Measurements from ENCODE around the gene CYS1. TPM values are rescaled to one million over a fixed set of nuclear protein-coding genes. Genes with fewer than 3 reads are reported as not detected.
"Not testable (repeated sequence)": the region's sequence is repeated elsewhere in the genome, so short reads cannot be mapped to it uniquely, and the experiment has no call there.

The CYS1 gene
- total RNA-seq, 2 donors from 2014 or later: 0.29 to 0.44 TPM

- H3K4me3 Mint-ChIP-seq: no peak overlapping the region
- 89 to 93% methylated on average over 8 to 20 of the region's 20 CpGs for WGBS, 2 experiments (ENCODE audit: insufficient coverage in 1 of 2, insufficient read length in 1 of 2)
- H3K27me3 Mint-ChIP-seq (ENCODE audit: insufficient read depth): no peaks in the 10 kb centered on the region
- Histone ChIP-seq H3K36me3 (ENCODE audit: control insufficient read depth, insufficient read depth, low read length) (no peaks in the 10 kb centered on the region), H3K4me1 (ENCODE audit: control insufficient read depth, insufficient read depth, low read length) (peaks cover 9% of the 10 kb centered on the region), H3K27ac (ENCODE audit: low read depth, low read length) (no peak overlapping the region), H3K9me3 (ENCODE audit: control insufficient read depth, low read length) (no peaks in the 10 kb centered on the region), H3K9ac (ENCODE audit: extremely low read depth, low read length, poor library complexity, severe bottlenecking) (no peak overlapping the region), H3K4me3 (ENCODE audit: low read length) (no peak overlapping the region), H3K27me3 (ENCODE audit: control insufficient read depth, insufficient read depth, low read length, poor library complexity, severe bottlenecking) (no peaks in the 10 kb centered on the region)
- H3K9me3 Mint-ChIP-seq: no peaks in the 10 kb centered on the region
- peaks cover 9% of the 10 kb centered on the region for H3K4me1 Mint-ChIP-seq
- H3K27ac Mint-ChIP-seq: no peak overlapping the region
- TF ChIP-seq CTCF (conservative IDR thresholded peaks at IDR 0.05): no peak
- DNase-seq: peak; percentile 44
- no peaks in the 10 kb centered on the region for H3K36me3 Mint-ChIP-seq (ENCODE audit: low read depth)
These were observed 48.1 kb downstream of the CYS1 start for GRCh38 chr2:10031886-10032745.

- H3K36me3 Mint-ChIP-seq (ENCODE audit: low read depth); DNase-seq: not testable (repeated sequence)
These were observed 49.4 kb downstream of the CYS1 start for GRCh38 chr2:10030798-10031197.

DNA sequence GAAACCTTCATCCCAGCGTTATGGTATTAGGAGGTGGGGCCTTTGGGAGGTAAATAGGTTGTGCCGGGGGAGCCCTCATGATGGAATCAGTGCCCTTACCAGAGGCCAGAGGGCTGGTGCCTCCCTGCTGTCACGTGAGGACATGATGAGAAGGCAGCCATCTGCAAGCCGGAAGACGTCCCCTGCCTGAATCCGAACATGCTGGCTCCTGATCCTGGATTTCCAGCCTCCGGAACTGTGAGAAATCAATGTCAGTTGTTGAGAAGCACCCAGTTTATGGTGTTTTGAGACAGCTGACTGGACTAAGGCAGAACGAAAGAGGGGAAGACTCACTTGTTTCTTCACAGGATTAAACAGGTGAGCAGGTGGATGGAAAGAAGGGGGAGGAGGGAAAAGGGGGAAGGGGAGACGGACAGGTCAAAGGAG lies 49.9 kb downstream of the CYS1 start:
- no peaks in the 10 kb centered on the region for H3K36me3 Mint-ChIP-seq (ENCODE audit: low read depth)
- WGBS, 2 experiments (ENCODE audit: insufficient coverage in 1 of 2, insufficient read length in 1 of 2): 73 to 77% methylated on average over 7 to 9 of the region's 9 CpGs
- no peak for TF ChIP-seq CTCF (conservative IDR thresholded peaks at IDR 0.05)
- Histone ChIP-seq H3K36me3 (ENCODE audit: control insufficient read depth, insufficient read depth, low read length) (no peaks in the 10 kb centered on the region), H3K9ac (ENCODE audit: extremely low read depth, low read length, poor library complexity, severe bottlenecking) (no peak overlapping the region), H3K27ac (ENCODE audit: low read depth, low read length) (no peak overlapping the region), H3K4me3 (ENCODE audit: low read length) (no peak overlapping the region), H3K9me3 (ENCODE audit: control insufficient read depth, low read length) (no peaks in the 10 kb centered on the region), H3K4me1 (ENCODE audit: control insufficient read depth, insufficient read depth, low read length) (peaks cover 9% of the 10 kb centered on the region), H3K27me3 (ENCODE audit: control insufficient read depth, insufficient read depth, low read length, poor library complexity, severe bottlenecking) (no peaks in the 10 kb centered on the region)
- no peaks in the 10 kb centered on the region for H3K27me3 Mint-ChIP-seq (ENCODE audit: insufficient read depth)
- no peaks in the 10 kb centered on the region for H3K9me3 Mint-ChIP-seq
- peak; percentile 66 for DNase-seq
- no peak overlapping the region for H3K27ac Mint-ChIP-seq
- peaks cover 9% of the 10 kb centered on the region for H3K4me1 Mint-ChIP-seq
- H3K4me3 Mint-ChIP-seq: no peak overlapping the region

More at GRCh38 chr2:10030798-10031197, 49.4 kb downstream of the CYS1 start:
- not testable (repeated sequence) for H3K4me1 ChIP-seq (ENCODE audit: control insufficient read depth, insufficient read depth, low read length); H3K9me3 Mint-ChIP-seq; H3K36me3 ChIP-seq (ENCODE audit: control insufficient read depth, insufficient read depth, low read length); H3K4me3 Mint-ChIP-seq; H3K9me3 ChIP-seq (ENCODE audit: control insufficient read depth, low read length); H3K27me3 ChIP-seq (ENCODE audit: control insufficient read depth, insufficient read depth, low read length, poor library complexity, severe bottlenecking); H3K27ac Mint-ChIP-seq; H3K4me3 ChIP-seq (ENCODE audit: low read length); H3K4me1 Mint-ChIP-seq; H3K9ac ChIP-seq (ENCODE audit: extremely low read depth, low read length, poor library complexity, severe bottlenecking); H3K27ac ChIP-seq (ENCODE audit: low read depth, low read length); H3K27me3 Mint-ChIP-seq (ENCODE audit: insufficient read depth)
- WGBS, 2 experiments (ENCODE audit: insufficient coverage in 1 of 2, insufficient read length in 1 of 2): 89 to 95% methylated on average over 6 to 8 of the region's 8 CpGs

Measured in endodermal cell (in vitro differentiated cells).